22Rv1 (cell line): ENCODE data around the gene FBXW8.

Source experiments
- CTCF ChIP-seq: fragments of 450-650 bp; IDR thresholded peaks from 2 replicates; pipeline ENCODE4 v1.5.1; 2017; ENCODE audit warnings: mild to moderate bottlenecking
- ZFX ChIP-seq: fragments of 450-650 bp; IDR thresholded peaks from 2 replicates; pipeline ENCODE4 v1.6.1; 2017; ENCODE audit warnings: antibody characterized with exemption, borderline replicate concordance

GRCh38 chr12:117038919-117039318, 128.2 kb downstream of the FBXW8 start:
- no peak for TF ChIP-seq CTCF
- TF ChIP-seq ZFX = no peak
